Limb (tissue), 2 donors: Measurements from ENCODE around the gene DRAM2.
"Not testable (repeated sequence)": the region's sequence is repeated elsewhere in the genome, so short reads cannot be mapped to it uniquely, and the experiment has no call there.

Source experiments
- DNase-seq, 2 donors: peaks; one replicate each; pipeline ENCODE4 v3.0.0-alpha.2; 2016; ENCODE audit errors: extremely low spot score in 2 of 2

DRAM2 gene

GRCh38 chr1:111082421-111083203, 57.3 kb downstream of the DRAM2 start:
- DNase-seq, result no peak

GRCh38 chr1:111079329-111079728, 60.6 kb downstream of the DRAM2 start:
- not testable (repeated sequence) for DNase-seq

GRCh38 chr1:111077312-111077711, 62.6 kb downstream of the DRAM2 start:
- not testable (repeated sequence) for DNase-seq
